Inflammatory macrophage (primary cell): ENCODE results near the gene TLCD2.
"Not testable (repeated sequence)": the region's sequence is repeated elsewhere in the genome, so short reads cannot be mapped to it uniquely, and the experiment has no call there.

Source experiments
- DNase-seq, 2 donors: peaks; one replicate each; pipeline ENCODE4 v3.0.0-alpha.2; 2020 to 2022

The TLCD2 gene

GRCh38 chr17:1684378-1685189 lies 25.6 kb downstream of the TLCD2 start, which contains the start of gene PRPF8:
Gene PRPF8, minus strand, starts transcription at chr17:1684867. Its CDS starts 296 bp downstream, at chr17:1684571.
- DNase-seq, result peak; percentile 99

GRCh38 chr17:1683459-1683858 lies 26.7 kb downstream of the TLCD2 start:
- peak; percentile 55 to 62 for DNase-seq

GRCh38 chr17:1676401-1676800 lies 33.8 kb downstream of the TLCD2 start:
- no peak for DNase-seq

- peak; percentile 20 to 72 for DNase-seq
Measured at GRCh38 chr17:1673041-1673785, 37.0 kb downstream of the TLCD2 start.

GRCh38 chr17:1663934-1664333 lies 46.2 kb downstream of the TLCD2 start:
- not testable (repeated sequence) for DNase-seq

GRCh38 chr17:1661045-1661444 lies 49.1 kb downstream of the TLCD2 start:
- DNase-seq, result no peak

- DNase-seq, result no peak
Measured at GRCh38 chr17:1658100-1658499, 52.1 kb downstream of the TLCD2 start.

GRCh38 chr17:1653735-1654134 lies 56.4 kb downstream of the TLCD2 start:
- no peak for DNase-seq

- not testable (repeated sequence) for DNase-seq
Measured at GRCh38 chr17:1652794-1653193, 57.4 kb downstream of the TLCD2 start.
